K562 (cell line): Measurements from ENCODE around the gene NLRP6.

ENCODE experiments used
- EHMT2 ChIP-seq: fragments of 450-650 bp; IDR thresholded peaks from 2 replicates; pipeline ENCODE4 v1.6.1; 2018; ENCODE audit warnings: antibody characterized with exemption
- EZH2 ChIP-seq: IDR thresholded peaks from 2 replicates; pipeline ENCODE4 v1.6.1; 2012; ENCODE audit warnings: low read depth, mild to moderate bottlenecking, inconsistent platforms, low read length, borderline replicate concordance
- FOS ChIP-seq: IDR thresholded peaks from 3 replicates; pipeline ENCODE4 v1.6.1; 2011; ENCODE audit not compliant: insufficient read length; ENCODE audit errors: extremely low read depth
- FUS ChIP-seq: fragments of 200-400 bp; formaldehyde crosslinking; optimal IDR thresholded peaks from 2 replicates; pipeline ENCODE3; 2017; ENCODE audit warnings: low read depth, low read length
- KAT8 ChIP-seq: fragments of 450-650 bp; IDR thresholded peaks from 2 replicates; pipeline ENCODE4 v1.6.1; 2016; ENCODE audit warnings: low read depth, mild to moderate bottlenecking
- MXI1 ChIP-seq: IDR thresholded peaks from 2 replicates; pipeline ENCODE4 v1.6.1; 2011; ENCODE audit warnings: low read depth, mild to moderate bottlenecking, improper control_type of control experiment, low read length
- POLR2AphosphoS5 ChIP-seq: IDR thresholded peaks from 2 replicates; pipeline ENCODE4 v1.6.1; 2011; ENCODE audit warnings: mild to moderate bottlenecking, low read depth, low read length, moderate library complexity; ENCODE audit not compliant: control insufficient read depth, insufficient read depth
- SNIP1 ChIP-seq: fragments of 450-650 bp; IDR thresholded peaks from 2 replicates; pipeline ENCODE4 v1.7.1; 2017; ENCODE audit warnings: low read depth, mild to moderate bottlenecking
- ZC3H11A ChIP-seq: IDR thresholded peaks from 2 replicates; pipeline ENCODE4 v1.6.1; 2012; ENCODE audit warnings: low read depth, low read length, improper control_type of control experiment
- TF ChIP-seq, protein P1 (sequence below): fragments of 250-450 bp; sonication (Bioruptor Pico); IDR thresholded peaks from 2 replicates; pipeline ENCODE4 v1.4.0; 2020; ENCODE audit warnings: mild to moderate bottlenecking
- TF ChIP-seq, protein P2 (sequence below): fragments of 450-650 bp; formaldehyde crosslinking; IDR thresholded peaks from 2 replicates; pipeline ENCODE4 v1.4.0; 2020; ENCODE audit warnings: mild to moderate bottlenecking, moderate library complexity

DNA sequence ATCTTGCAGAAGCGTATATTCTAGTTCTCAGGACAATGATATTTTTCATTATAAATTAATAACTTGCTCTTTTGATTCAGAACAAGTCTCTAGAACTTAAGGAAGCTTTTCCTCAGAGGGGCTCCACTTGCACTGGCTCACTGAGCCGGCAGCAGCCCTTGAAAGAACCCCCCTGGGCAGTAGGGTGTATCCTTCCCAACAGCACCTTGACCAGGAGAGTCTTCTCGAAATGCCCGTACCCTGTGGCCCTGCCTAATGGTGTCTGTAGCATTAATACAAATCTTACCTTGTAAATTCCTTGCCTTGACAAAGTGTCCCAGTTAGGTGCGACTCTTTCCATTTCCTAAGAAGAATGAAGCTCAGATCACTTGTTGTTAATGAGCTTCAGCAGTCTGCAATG is 27.9 kb upstream of the NLRP6 start:
- TF ChIP-seq MXI1 (no peak), EHMT2 (no peak), FUS (no peak), KAT8 (no peak), ZC3H11A (no peak), EZH2 (no peak), POLR2AphosphoS5 (no peak), FOS (no peak), SNIP1 (no peak)
- TF ChIP-seq, protein P1, sequence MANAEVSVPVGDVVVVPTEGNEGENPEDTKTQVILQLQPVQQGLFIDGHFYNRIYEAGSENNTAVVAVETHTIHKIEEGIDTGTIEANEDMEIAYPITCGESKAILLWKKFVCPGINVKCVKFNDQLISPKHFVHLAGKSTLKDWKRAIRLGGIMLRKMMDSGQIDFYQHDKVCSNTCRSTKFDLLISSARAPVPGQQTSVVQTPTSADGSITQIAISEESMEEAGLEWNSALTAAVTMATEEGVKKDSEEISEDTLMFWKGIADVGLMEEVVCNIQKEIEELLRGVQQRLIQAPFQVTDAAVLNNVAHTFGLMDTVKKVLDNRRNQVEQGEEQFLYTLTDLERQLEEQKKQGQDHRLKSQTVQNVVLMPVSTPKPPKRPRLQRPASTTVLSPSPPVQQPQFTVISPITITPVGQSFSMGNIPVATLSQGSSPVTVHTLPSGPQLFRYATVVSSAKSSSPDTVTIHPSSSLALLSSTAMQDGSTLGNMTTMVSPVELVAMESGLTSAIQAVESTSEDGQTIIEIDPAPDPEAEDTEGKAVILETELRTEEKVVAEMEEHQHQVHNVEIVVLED: no peak
- TF ChIP-seq, protein P2, sequence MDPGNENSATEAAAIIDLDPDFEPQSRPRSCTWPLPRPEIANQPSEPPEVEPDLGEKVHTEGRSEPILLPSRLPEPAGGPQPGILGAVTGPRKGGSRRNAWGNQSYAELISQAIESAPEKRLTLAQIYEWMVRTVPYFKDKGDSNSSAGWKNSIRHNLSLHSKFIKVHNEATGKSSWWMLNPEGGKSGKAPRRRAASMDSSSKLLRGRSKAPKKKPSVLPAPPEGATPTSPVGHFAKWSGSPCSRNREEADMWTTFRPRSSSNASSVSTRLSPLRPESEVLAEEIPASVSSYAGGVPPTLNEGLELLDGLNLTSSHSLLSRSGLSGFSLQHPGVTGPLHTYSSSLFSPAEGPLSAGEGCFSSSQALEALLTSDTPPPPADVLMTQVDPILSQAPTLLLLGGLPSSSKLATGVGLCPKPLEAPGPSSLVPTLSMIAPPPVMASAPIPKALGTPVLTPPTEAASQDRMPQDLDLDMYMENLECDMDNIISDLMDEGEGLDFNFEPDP: no peak
